ENCODE results near the gene ZBTB7A. TPM values are rescaled to one million over a fixed set of nuclear protein-coding genes. Genes with fewer than 3 reads are reported as not detected.

ZBTB7A gene
- total RNA-seq, 6 donors from 2014 or later, result 54.1 to 131 (median 72.6) TPM

DNA sequence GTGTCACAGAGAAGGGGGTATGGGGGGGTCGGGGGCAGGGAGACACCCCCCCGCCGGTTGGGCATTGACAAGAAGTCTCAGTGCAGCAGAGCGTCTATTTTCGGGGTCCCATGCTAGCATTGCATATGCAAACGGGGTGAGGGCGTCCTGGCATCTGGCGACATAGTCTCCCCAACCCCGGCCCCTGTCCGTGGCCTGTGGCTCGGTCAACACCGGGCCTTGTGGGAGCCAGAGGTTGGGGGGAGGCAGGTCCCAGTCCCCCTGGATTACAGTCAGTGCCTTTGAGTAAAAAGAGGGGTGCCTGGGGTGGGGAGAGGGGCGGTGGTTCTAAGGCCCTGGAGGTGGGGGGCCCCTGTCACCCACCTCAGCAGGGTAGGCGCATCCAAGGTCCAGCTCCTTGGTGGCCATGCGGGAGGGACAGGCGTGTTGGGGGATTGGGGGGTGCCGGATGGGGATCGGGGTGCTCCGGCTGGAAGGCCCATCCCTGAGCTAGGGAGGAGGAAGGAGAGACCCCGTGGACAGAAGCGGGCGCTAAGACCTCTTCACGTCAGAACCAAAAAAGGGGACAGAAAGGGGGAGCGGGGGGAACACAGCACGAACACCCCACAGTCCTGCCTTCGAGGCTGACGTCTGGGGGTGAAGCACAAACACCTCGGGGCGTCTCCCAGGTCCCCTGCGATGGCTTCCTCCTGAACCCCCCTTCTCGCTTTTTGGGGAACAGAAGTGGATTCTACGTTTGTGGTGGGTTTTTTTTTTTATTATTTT lies 20.9 kb downstream of the ZBTB7A start:
- no peak overlapping the region for H3K4me3 ChIP-seq
- H3K27ac ChIP-seq, result peak overlapping the region in 2 of 4 donors; percentile 15 to 36
- WGBS, 2 donors, result 88 to 90% methylated on average over 21 to 27 of the region's 32 CpGs
- no peaks in the 10 kb centered on the region for H3K27me3 ChIP-seq
- DNase-seq (peak in 1 of 2 donors; percentile 50), ATAC-seq (ENCODE audit: low FRiP score in 2 of 2) (no peak)
- no peak for TF ChIP-seq POLR2A (IDR thresholded peaks at IDR 0.05)
- H3K4me1 ChIP-seq, result peaks cover 12 to 34% (median 14%) of the 10 kb centered on the region in 4 donors
- H3K9me3 ChIP-seq, result no peaks in the 10 kb centered on the region
- peaks cover 3 to 69% (median 40%) of the 10 kb centered on the region in 4 donors for H3K36me3 ChIP-seq

DNA sequence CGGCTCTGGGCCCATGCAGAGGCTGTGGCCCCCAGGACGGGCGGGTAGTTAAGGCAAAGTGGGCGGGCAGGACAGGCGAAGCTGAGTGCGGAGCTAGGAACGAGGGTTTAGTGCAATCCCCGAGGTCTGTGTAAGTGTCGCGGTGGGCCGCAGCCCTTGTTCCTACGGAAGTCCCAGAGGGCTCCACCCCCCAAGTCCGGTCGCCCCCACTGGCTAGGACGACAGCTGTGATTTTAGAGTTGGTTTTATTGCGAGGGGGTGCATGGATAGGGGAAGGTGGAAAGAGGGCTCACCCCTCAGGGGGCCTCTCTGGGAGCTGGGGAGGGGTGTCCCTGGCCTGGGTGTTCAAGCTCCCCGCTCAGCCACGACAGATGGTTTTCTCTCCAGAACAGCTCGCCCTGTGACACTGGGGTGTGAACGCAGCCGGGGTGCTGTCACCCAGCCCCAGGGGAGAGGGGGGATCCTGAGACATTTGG lies 21.7 kb downstream of the ZBTB7A start:
- H3K36me3 ChIP-seq, result peaks cover 3 to 64% (median 39%) of the 10 kb centered on the region in 4 donors

DNA sequence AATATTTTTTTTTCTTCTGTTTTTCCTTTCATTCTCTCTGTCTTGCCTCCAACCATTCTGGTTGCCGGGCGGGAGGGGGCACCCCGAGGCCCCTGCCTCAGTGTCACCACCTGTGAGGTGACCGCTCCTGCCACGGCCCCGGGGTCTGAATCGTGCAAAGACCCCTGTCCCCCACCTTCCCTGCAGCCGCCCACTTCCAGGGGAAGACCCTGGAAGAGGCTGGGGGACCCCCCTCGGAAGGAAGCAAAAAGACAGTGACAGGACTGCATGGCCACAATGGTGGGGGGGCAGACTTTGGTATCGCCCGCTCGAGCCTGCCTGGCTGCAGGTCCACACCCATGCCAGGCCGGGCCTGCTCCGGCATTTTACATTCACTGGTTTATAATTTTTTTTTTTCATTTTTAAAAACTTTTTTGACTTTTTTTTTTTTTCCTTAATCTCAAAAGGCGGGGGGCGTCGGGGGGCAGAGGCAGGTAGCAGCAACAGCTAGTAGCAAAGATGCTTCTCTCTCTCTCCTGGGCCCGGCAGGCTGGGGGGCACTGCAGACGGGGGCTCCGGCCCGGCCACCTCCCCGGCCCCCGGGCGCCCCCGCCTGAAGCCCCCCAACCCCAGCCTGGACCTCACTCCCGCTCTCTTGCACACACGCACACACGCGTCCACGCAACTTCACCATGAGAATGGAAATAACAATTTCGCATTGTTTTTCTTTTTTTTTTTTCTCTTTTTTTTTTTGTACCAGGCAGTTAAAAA lies 22.6 kb downstream of the ZBTB7A start:
- no peak overlapping the region for H3K27ac ChIP-seq
- 91 to 94% methylated on average over 31 of the region's 31 CpGs for WGBS, 2 donors
- H3K9me3 ChIP-seq, result no peaks in the 10 kb centered on the region
- H3K4me1 ChIP-seq, result peaks cover 14 to 21% (median 16%) of the 10 kb centered on the region in 4 donors
- TF ChIP-seq POLR2A (IDR thresholded peaks at IDR 0.05), result no peak
- TF ChIP-seq EP300 (IDR thresholded peaks at IDR 0.05), result no peak
- TF ChIP-seq, protein P1, sequence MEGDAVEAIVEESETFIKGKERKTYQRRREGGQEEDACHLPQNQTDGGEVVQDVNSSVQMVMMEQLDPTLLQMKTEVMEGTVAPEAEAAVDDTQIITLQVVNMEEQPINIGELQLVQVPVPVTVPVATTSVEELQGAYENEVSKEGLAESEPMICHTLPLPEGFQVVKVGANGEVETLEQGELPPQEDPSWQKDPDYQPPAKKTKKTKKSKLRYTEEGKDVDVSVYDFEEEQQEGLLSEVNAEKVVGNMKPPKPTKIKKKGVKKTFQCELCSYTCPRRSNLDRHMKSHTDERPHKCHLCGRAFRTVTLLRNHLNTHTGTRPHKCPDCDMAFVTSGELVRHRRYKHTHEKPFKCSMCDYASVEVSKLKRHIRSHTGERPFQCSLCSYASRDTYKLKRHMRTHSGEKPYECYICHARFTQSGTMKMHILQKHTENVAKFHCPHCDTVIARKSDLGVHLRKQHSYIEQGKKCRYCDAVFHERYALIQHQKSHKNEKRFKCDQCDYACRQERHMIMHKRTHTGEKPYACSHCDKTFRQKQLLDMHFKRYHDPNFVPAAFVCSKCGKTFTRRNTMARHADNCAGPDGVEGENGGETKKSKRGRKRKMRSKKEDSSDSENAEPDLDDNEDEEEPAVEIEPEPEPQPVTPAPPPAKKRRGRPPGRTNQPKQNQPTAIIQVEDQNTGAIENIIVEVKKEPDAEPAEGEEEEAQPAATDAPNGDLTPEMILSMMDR (IDR thresholded peaks at IDR 0.05), result no peak
- no peak for TF ChIP-seq POLR2AphosphoS5 (IDR thresholded peaks at IDR 0.05)
- H3K4me3 ChIP-seq, result no peak overlapping the region
- no peaks in the 10 kb centered on the region for H3K27me3 ChIP-seq
- ATAC-seq (ENCODE audit: low FRiP score in 2 of 2), result no peak
- peaks cover 3 to 57% (median 34%) of the 10 kb centered on the region in 4 donors for H3K36me3 ChIP-seq
- no peak for DNase-seq

More for the DNA sequence above, 21.7 kb downstream of the ZBTB7A start:
- peaks cover 12 to 26% (median 14%) of the 10 kb centered on the region in 4 donors for H3K4me1 ChIP-seq
- DNase-seq (no peak), ATAC-seq (ENCODE audit: low FRiP score in 2 of 2) (no peak)
- H3K4me3 ChIP-seq, result no peak overlapping the region
- no peaks in the 10 kb centered on the region for H3K9me3 ChIP-seq
- WGBS, 2 donors, result 82 to 85% methylated on average over 18 to 20 of the region's 21 CpGs
- TF ChIP-seq POLR2AphosphoS5 (IDR thresholded peaks at IDR 0.05) (no peak), EP300 (IDR thresholded peaks at IDR 0.05) (no peak), POLR2A (IDR thresholded peaks at IDR 0.05) (no peak)
- TF ChIP-seq, protein P1 (IDR thresholded peaks at IDR 0.05), result no peak
- no peak overlapping the region for H3K27ac ChIP-seq
- no peaks in the 10 kb centered on the region for H3K27me3 ChIP-seq

DNA sequence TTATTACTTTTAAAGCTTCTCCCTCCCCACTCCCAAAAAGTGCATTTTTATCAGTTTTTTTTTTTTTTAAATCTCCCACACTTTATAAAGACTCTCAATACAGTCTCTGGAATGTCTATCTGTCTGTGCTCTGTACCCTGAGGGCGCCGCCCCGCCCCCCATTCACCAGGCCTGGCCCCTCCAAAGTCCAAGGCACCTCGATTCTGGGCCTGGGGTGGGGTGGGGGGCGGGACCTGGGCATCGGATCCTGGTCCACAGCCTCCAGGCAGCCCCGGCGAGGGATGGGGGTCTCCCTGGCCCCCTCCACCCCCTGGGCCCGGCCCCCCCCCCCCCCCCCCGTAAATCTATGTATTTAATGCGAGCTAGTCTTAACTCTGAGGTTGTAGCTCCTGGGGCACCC lies 23.3 kb downstream of the ZBTB7A start:
- no peaks in the 10 kb centered on the region for H3K27me3 ChIP-seq
- TF ChIP-seq, protein P1 (IDR thresholded peaks at IDR 0.05), result no peak
- no peak for TF ChIP-seq POLR2A (IDR thresholded peaks at IDR 0.05)
- no peak for TF ChIP-seq EP300 (IDR thresholded peaks at IDR 0.05)
- TF ChIP-seq POLR2AphosphoS5 (IDR thresholded peaks at IDR 0.05), result no peak
- H3K4me1 ChIP-seq, result peaks cover 14 to 28% (median 18%) of the 10 kb centered on the region in 4 donors
- no peak overlapping the region for H3K4me3 ChIP-seq
- H3K27ac ChIP-seq, result peak overlapping the region in 2 of 4 donors; percentile 64 to 74
- 89 to 93% methylated on average over 7 to 11 of the region's 11 CpGs for WGBS, 2 donors
- ATAC-seq (ENCODE audit: low FRiP score in 2 of 2) (no peak), DNase-seq (no peak)
- peaks cover 3 to 63% (median 35%) of the 10 kb centered on the region in 4 donors for H3K36me3 ChIP-seq
- no peaks in the 10 kb centered on the region for H3K9me3 ChIP-seq

DNA sequence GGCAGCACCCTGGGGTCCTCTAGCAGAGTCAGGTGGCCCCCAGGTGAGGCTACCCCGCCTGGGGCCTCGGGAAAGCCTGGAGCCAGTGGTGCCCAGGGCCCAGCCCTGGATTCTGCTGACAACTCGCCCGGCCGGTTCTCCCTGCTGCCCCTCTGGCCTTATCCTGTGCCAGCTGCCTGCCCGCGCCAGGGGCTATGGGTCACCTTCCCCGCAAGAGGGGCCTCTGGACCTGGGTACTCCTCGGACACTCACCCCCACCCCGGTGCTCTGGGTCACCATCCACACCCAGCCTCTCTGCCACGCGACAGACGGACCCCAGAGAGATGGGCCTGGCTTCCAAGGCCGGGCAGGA lies 24.0 kb downstream of the ZBTB7A start:
- peak; percentile 66 to 78 for DNase-seq
- H3K27me3 ChIP-seq, result no peaks in the 10 kb centered on the region
- TF ChIP-seq, protein P1 (IDR thresholded peaks at IDR 0.05), result no peak
- TF ChIP-seq POLR2A (IDR thresholded peaks at IDR 0.05), result no peak
- peak overlapping the region; percentile 39 to 74 (median 58) for H3K27ac ChIP-seq
- H3K4me1 ChIP-seq, result peaks cover 14 to 30% (median 18%) of the 10 kb centered on the region in 4 donors
- WGBS, 2 donors, result 71% methylated on average over 7 of the region's 14 CpGs; no CpG with 5 or more reads in 1 of the 2 donors
- no peaks in the 10 kb centered on the region for H3K9me3 ChIP-seq
- peaks cover 3 to 63% (median 33%) of the 10 kb centered on the region in 4 donors for H3K36me3 ChIP-seq
- no peak overlapping the region for H3K4me3 ChIP-seq
- ATAC-seq (ENCODE audit: low FRiP score in 2 of 2), result peak; percentile 34 to 77

All from upper lobe of left lung (tissue), 6 donors.